ENCODE measurements around the gene ZBTB3. TPM values are rescaled to one million over a fixed set of nuclear protein-coding genes. Genes with fewer than 3 reads are reported as not detected.

Gene ZBTB3
- total and polyA plus RNA-seq, 2 of the 13 experiments (the other 11 are each of a cell fraction or from before 2014, with no cell fraction given): 3.4 to 5.2 TPM

GRCh38 chr11:62705880-62706849 is 47.8 kb downstream of the ZBTB3 start (continued):
- TF ChIP-seq ZHX1 (CRISPR knock-in tag; IDR thresholded peaks at IDR 0.05; ENCODE audit: low read depth) (no peak), ZFP1 (CRISPR knock-in tag; IDR thresholded peaks at IDR 0.05) (no peak), ZNF20 (CRISPR knock-in tag; IDR thresholded peaks at IDR 0.05) (no peak), CEBPG (CRISPR knock-in tag; IDR thresholded peaks at IDR 0.05) (no peak), ZNF264 (CRISPR knock-in tag; IDR thresholded peaks at IDR 0.05) (no peak), TBX3 (IDR thresholded peaks at IDR 0.05; ENCODE audit: borderline replicate concordance) (no peak), ZSCAN9 (CRISPR knock-in tag; IDR thresholded peaks at IDR 0.05; ENCODE audit: borderline replicate concordance) (peak; percentile 46; the same call in 1 of the 2 replicates), PBX2 (CRISPR knock-in tag; IDR thresholded peaks at IDR 0.05) (no peak), ZSCAN22 (CRISPR knock-in tag; IDR thresholded peaks at IDR 0.05) (no peak), NCOA2 (CRISPR knock-in tag; IDR thresholded peaks at IDR 0.05) (no peak), ZNF563 (CRISPR knock-in tag; IDR thresholded peaks at IDR 0.05) (peak; percentile 50; the same call in 1 of the 2 replicates), NBN (conservative IDR thresholded peaks at IDR 0.05) (no peak), ZNF30 (CRISPR knock-in tag; IDR thresholded peaks at IDR 0.05) (no peak), ZNF333 (CRISPR knock-in tag; IDR thresholded peaks at IDR 0.05; ENCODE audit: borderline replicate concordance) (no peak; the same call in 1 of the 2 replicates), ZBTB49 (CRISPR knock-in tag; IDR thresholded peaks at IDR 0.05; ENCODE audit: borderline replicate concordance) (no peak), ZNF572 (CRISPR knock-in tag; IDR thresholded peaks at IDR 0.05) (no peak), ZXDC (CRISPR knock-in tag; IDR thresholded peaks at IDR 0.05) (no peak), MZF1 (CRISPR knock-in tag; IDR thresholded peaks at IDR 0.05; ENCODE audit: borderline replicate concordance) (no peak), NFRKB (IDR thresholded peaks at IDR 0.05) (no peak)
